SK-N-MC (cell line): ENCODE data around the gene DIS3L.

ENCODE experiments used
- EZH2 ChIP-seq: fragments of 200-600 bp; sonication (generic); IDR thresholded peaks from one replicate; pipeline ENCODE4 v1.6.1; 2017; ENCODE audit warnings: antibody characterized with exemption
- FOXP2 ChIP-seq: optimal IDR thresholded peaks from 2 replicates; pipeline ENCODE3; 2011; ENCODE audit warnings: mild to moderate bottlenecking, moderate library complexity; ENCODE audit not compliant: insufficient read depth; ENCODE audit errors: extremely low read length, control extremely low read depth
- POLR2AphosphoS5 ChIP-seq: IDR thresholded peaks from 2 replicates; pipeline ENCODE4 v1.6.1; 2012; ENCODE audit warnings: mild to moderate bottlenecking, low read depth, low read length, borderline replicate concordance

- TF ChIP-seq EZH2, result no peak
- no peak for TF ChIP-seq POLR2AphosphoS5
- no peak for TF ChIP-seq FOXP2
These were observed 85.6 kb downstream of the DIS3L start for GRCh38 chr15:66378814-66379430.
